NCI-H2107 (cell line): ENCODE data around the gene MYO3B.
"Not testable (repeated sequence)": the region's sequence is repeated elsewhere in the genome, so short reads cannot be mapped to it uniquely, and the experiment has no call there.

Experiments used
- DNase-seq: peaks from one replicate; lab custom pipeline; 2025; lab: John Stamatoyannopoulos, UW

Gene MYO3B

DNA sequence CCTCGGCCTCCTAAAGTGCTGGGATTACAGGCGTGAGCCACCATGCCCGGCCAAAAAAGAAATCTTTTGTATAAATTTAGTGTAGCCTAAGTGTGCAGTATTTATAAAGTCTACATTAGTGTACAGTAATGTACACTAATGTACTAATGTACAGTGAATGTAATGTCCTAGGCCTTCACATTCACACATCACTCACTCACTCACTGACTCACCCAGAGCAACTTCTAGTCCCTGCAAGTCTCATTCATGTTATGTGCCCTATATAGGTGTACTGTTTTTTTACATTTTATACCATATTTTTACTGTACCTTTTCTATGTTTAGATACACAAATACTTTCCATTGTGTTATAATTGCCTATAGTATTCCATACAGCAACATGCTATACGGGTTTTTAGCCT, 254.9 kb downstream of the MYO3B start:
- DNase-seq, result no peak

DNA sequence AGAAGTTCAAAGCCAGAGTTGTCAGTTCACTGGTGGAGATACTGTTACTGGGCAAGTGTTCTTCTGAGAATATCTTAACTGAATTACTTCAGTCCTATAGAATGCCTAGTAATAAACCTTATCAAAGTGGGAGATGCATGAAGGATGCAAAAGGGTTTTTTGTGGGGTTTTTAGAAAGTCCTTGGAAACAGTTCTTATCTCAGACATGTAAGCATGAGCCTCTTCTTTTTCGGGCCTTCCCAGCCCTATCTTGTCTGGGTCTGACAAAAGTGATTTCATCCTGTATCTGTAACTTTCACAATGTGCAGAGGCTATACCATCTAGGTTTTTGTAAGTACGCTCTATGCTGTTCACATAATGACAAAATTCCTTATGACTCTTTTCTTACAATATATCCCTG, 255.5 kb downstream of the MYO3B start:
- DNase-seq, result no peak

DNA sequence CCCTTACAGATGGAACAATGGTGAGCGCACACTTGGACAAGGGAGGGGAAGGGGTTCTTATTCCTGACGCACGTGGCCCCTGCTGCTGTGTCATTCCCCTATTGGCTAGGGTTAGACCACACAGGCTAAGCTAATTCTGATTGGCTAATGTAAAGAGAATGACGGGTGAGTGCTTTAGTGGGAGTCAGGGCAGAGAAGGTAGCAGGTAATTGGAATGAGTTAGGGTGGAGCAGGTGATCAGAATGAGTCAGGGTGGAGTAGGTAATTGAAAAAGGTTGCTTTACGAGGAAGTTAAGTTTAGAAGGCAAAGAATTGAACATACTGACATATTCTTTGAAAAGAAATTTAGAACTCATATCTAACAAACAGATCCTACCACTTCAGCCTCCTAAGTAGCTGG, 256.4 kb downstream of the MYO3B start:
- not testable (repeated sequence) for DNase-seq

DNA sequence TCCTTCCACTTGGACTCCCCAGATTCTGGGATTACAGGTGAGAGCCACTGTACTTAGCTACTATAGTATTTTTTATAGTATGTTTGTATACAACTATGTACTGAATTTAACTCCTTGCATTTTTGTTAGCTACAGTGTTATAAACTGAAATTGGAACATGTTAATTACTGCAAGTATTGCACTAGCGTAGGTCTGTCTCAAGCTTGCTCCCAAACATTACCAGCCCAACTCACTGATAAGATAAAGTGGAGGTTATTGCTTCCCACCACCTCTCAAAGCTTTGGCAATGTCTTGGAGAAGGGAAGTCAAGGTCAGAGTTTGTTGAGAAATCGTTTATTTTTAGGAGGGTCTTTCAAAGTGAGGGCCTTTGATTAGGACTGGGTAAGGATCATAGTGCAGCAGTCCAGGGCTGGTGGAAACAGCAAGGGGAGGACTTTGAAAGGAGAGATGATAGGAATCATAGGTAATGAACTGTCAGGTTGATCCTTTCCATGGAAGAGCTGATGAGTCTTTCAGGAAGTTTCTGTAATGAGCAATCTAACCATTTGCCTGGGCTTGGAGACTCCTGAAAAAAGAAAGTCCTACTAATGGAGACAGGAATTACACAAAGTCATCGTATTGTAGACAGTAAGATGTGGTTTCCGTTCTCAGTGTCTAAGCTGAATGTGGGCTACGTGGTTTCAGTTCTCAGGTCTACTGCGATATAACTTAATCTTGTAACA, 257.1 kb downstream of the MYO3B start:
- no peak for DNase-seq

DNA sequence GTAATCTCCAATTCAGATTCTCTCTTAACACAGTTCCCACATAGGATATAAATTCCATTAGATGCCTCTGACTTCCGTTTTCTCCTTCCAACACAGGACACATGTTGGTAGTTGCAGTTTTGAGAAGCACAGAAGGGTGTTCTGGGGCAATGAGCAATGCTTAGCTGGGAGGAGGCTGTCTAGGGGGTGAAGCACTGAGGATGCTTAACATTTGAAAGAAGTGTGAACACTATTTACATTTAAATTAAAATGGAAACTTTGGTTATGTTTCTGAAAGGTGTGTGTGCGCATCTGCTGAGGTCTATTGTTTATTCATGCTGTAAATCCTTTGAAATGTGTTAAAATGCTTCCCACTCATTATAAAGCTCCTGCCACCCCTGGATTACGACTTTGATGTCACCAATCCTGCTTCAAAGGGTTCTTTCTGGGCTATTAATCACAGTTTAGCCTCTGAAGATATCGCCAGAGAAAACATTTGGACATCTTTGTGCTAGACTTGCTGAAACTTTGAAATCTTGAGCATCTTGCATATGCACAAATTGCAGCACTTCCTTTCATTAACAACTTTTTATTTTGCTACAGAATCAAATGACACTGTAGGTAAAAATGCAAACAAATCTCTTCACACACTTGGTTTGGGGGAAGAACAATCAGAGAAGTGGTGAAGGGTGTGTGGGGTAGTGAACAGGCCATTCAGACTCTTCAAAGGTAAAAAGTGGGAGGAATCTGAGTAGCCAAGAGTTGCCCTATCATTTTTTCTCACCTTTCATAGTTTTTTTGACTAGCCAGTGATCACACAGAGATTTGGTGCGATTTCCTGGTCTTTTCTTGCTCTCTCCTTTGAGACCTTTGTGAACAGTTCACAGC, 258.4 kb downstream of the MYO3B start:
- no peak for DNase-seq

DNA sequence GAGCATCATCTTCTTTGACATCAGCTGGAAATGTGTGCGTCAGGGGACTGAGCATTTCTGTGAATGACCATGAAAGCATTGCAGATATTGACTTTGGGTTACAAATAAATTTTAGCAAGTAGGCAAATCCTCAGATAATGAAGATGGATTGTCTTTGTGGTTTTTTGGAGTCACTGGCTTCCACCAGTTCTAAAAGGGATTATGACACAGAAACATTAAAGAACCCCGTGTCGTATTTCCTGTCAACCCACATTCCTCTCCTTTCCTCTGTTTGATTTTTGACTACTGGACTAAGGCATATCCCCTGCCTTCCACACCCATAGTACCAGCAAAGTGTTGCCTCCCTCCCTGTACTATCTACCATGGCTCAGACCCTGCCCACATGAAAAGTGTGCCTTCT, 268.1 kb downstream of the MYO3B start:
- no peak for DNase-seq

DNA sequence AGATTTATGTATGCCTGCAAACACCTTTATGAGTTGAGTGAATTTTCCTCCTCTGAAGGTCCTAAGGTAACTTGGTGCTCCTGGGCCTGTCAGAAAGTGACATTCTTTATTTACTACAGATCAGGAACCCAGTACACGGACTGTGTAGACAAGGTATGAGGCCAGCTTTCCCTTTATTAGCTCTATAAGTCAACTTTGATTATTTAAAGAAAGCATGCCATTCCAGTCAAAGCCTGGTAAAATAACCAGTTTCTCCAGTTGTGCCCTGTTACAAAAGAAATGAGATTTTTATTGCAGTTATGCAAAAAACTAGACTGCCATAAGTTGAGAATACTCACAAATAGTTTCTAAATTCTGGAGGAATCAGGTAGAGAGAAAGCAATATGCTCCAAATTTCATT, 271.1 kb downstream of the MYO3B start:
- DNase-seq, result no peak

DNA sequence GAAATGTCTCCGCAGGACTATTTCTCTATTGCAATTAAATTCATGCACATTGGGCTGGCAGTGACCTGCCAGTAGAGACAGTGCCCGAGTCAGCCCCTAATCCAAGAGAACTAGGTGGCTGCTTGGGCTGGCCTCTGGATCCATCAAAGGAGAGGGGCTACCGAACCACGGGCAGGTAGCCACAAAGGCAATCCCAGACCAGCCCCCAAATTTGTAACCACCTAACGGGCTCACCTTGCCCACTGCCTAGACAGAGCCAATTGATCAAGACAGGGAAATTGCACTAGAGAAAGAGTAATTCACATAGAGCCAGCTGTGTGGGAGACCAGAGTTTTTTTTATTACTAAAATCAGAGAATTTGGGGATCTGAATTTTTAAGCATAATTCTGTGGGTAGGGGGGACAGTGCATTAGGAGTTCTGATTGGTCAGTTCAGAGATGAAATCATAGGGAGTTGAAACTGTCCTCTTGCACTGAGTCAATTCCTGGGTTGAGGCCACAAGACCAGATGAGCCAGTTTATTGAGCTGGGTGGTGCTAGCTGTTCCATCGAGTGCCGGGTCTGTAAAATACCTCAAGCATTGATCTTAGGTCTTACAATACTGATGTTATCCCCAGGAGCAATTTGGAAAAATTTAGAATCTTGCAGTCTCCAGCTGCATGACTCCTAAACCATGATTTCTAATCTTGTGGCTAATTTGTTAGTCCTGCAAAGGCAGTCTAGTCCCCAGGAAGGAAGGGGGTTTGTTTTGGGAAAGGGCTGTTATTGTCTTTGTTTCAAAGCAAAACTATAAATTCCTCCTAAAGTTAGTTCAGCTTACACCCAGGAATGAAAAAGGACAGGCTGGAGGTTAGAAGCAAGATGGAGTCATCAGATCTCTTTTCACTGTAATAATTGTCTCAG, 276.8 kb downstream of the MYO3B start:
- DNase-seq, result no peak

DNA sequence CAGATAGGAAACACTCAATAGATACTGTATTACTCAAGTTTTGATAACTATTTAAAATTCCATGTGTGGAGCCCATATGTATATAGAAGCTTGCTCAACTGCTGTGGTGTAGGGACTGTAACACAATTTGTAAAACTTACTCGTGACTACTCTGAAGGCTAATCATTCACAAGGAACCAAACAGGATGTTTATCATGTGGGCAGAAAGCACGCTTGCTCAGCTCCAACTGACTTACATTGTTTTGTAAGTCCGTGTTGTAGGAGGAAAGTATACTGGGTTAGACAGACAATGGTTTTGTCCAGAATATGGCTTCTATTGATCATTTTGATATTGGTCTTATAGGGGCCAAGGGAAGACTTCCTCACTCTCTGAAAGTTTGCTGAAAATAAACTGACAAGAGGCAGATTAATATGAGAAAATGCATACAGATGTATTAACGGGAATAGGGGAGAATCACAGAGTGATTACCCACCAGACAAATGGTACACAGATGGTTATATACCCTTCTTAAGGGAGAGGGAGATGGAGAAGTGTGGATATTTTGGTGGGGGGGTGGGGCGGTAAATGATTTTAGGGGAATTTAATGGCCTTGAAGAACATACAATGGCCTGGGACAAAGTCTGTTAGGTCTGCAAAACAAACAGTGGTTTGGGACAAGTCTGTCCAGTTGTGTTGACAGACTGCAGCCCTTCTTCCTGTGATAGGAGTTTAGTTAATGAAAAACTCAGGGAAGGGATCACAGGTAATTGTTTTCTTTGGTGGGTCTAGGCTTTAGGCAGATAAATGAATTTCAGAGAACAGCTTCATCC, 277.9 kb downstream of the MYO3B start:
- no peak for DNase-seq

DNA sequence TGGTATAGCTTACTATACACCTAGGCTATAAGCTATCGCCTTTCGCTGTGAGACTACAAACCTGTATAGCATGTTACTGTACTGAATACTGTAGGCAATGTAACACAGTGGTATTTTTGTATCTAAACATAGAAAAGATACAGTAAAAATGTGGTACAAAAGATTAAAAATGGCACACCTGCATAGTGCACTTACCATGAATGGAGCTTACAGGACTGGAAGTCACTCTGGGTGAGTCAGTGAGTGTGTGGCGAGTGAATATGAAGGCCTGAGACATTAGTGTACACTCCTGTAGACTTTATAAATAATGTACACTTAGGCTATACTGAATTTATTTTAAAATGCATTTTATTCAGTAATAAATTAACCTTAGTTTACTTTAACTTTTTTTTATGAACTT, 279.0 kb downstream of the MYO3B start:
- DNase-seq, result no peak

DNA sequence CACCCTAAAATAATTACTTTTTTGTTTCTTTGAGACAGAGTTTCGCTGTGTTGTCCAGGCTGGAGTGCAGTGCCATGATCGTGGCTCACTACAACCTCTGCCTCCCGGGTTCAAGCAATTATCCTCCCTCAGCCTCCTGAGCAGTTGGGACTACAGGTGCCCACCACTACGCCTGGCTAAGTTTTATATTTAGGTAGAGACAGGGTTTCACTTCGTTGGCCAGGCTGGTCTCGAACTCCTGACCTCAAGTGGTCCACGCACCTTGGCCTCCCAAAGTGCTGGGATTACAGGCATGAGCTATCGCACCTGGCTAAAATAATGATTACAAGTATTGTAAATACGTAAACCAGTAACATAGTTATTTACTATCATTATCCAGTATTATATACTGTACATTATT, 279.8 kb downstream of the MYO3B start:
- no peak for DNase-seq

DNA sequence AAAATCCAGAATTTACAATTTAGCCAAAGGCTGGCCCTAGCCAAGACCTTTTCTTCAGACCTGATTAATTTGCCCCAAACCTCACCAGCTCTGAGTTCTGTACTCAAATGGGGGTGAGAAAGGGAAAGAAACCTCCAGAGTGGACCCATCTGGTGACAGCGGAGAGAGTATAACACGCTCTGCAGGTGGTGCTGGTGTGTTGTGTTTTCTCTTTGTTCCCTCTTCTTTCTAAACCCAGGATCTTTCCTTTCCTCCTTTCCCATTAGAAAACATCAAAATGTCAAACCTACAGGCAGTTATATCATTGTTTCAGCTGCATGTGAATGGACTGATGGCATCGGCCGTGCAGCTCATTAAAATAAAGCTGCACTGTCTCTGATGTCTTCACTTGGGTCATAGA, 283.9 kb downstream of the MYO3B start:
- no peak for DNase-seq

DNA sequence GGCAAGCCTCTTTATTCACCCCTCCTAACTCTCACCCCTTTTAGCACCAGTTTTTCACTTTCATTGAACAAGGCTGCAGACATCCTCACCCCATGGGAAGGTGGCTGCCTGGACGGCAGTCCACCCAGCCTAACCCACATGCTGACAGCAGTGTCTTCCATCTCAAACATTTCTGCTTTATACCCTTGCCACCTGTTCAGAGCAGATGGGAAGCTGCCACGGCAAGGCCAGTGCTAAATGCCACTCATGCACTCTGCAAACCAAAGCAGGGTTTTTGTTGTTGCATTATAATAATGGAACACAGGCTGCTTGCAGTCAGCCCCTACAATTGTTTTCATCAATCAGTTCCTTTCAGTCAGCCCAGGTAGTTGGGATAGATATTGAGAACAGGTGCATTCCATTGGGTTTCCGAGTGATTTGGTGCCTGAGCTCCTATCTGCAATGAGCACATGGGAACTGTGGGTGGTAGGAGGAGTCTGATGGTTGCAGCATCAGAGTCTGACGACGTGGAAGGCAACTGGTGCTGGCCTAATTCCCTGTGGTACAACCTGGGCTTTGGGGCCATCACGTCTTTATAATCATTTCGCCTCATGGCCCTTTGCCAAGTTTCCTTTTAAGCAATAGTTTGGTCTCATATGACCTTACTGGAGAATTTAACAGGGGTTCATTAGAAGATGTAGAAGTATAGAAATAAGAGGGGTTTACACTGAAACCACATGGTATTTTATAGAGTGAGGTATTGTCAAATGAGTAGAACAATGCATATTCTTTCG, 284.7 kb downstream of the MYO3B start:
- no peak for DNase-seq

DNA sequence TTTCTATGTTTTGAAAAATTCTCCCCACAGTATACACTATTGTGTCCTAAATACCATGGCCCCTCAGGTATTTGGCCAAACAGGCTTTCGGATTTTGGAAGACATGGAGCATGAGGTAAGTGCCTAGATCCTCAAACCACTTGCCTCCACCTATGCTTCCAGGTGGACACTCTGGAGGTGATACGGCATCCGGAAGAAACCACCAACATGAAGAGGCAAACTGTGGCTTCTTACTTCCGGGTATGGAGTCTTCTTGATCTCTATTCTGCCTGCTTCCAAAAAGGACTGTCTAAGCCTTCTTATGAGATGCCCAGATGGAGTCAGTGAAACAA, 285.2 kb downstream of the MYO3B start:
- no peak for DNase-seq

DNA sequence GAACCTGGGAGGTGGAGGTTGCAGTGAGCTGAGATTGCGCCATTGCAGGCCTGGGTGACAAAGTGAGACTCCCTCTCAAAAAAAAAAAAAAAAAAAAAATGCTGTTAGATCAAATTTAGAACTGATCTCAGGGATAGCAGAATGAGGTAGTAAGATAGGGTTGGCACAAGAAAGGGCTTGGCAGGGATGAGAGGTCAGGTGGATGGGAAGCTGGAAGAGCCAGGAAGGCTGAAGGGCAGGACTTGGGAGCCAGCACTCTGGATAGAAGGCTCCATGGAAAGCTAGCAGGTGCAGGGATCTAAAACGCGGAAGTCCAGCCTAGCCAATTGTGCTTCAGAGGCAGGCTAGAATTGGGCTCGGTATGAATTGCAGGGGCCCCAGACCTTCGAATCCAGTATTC, 286.3 kb downstream of the MYO3B start:
- no peak for DNase-seq

DNA sequence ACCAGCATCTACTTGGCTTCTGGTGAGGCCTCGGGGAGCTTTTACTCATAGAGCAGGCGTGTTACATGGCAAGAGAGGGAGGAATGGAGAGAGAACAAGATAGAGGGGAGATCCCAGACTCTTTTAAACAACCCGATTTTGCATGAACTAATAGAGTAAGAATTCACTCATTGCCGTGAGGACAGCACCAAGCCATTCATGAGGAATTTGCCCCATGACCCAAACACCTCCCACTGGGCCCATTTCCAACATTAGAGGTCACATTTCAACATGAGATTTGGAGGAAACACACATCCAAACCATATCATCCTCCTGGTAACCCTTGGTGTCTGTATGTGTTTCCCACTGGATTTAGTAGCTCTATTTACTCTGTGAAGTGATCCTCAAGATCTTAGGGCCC, 287.3 kb downstream of the MYO3B start:
- DNase-seq, result no peak

DNA sequence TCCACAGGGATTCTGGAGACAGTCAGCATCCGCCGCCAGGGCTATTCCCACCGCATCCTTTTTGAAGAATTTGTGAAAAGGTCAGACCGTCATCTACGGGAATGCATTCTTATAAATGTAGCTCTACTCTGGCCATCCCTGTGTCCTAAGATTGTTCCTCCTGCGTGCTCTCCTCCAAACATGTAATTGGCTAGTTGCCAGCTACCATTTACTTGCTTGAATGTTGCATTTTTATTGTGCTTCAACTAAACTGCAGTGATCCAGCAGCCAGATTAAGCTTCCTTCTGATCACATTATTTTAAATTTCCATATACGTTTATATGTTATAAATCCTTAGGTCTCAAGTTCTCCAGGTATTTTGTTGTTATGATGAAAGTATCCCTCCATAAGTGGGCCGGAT, 288.7 kb downstream of the MYO3B start:
- DNase-seq, result no peak

DNA sequence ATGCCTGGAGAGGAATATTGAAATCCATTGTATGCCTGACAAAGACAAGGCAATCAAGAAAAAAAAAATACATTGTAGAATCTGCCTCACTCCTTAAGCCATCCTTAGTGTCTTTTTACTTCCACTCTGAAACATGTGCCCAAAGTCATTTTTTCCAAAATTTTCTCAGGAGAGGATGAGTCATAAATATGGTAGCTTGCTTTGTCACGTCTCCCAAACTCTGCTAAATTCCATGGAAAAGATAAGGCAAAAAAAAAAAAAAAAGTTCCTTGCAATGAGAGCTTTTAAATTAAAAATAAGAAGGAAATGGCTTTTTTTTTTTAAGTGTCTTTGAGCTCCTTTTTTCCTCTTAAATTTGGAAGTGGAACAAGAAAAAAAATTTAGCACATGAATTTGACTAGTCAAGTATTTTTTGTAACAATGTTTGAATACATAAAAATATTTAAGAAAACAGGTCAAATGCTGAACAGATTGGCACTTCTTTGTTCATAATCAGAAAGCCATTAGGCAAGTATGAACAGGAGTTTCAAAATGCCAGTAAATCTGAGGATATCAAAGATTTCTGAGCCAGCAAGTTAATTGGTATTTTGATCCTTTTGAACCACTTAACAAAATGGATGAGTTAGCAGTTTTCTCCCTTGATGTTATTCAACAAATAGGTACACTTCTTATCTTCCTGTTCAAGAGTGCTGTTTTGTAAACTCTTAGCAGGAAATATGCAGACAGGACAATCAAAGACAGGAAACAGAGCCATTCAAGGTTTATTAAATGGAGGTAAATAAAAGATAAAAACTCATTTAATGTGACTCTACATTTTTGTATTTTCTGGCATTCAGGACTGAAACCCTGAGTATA, 289.8 kb downstream of the MYO3B start:
- DNase-seq, result no peak

DNA sequence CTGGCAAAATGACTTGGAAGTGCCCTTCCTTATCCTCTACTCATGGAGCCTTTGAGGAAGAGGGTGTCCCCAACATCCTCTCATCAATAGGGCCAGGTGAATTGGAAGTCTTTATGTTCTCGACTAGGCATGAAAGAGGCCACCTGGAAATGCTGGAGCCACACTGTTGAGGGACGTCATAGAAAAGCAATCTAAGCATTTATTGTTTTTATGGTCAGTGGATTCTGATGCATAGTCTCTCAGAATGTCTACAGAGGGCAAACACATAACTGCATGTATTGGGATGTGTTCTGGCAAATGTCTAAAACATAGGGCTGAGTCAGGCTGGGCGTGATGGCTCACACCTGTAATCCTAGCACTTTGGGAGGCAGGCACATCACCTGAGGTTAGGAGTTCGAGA, 290.6 kb downstream of the MYO3B start:
- DNase-seq, result no peak

DNA sequence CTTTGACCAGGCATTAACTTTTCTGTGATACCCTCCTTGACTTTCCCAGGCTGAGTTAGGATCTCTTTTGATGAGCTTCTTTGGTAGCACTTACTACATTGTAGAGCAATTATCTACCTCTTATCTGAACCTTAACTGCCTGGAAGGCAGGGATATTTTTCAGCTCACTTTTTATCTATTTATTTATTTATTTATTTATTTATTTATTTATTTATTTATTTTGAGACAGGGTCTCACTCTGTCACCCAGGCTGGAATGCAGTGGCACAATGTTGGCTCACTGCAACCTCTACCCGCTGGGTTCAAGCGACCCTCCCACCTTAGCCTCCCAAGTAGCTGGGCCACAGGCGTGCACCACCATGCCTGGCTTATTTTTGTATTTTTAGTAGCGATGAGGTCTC, 294.6 kb downstream of the MYO3B start:
- DNase-seq, result not testable (repeated sequence)
